ENCODE measurements around the gene CEP72.
"Not testable (repeated sequence)": the region's sequence is repeated elsewhere in the genome, so short reads cannot be mapped to it uniquely, and the experiment has no call there.

Gene CEP72

DNA sequence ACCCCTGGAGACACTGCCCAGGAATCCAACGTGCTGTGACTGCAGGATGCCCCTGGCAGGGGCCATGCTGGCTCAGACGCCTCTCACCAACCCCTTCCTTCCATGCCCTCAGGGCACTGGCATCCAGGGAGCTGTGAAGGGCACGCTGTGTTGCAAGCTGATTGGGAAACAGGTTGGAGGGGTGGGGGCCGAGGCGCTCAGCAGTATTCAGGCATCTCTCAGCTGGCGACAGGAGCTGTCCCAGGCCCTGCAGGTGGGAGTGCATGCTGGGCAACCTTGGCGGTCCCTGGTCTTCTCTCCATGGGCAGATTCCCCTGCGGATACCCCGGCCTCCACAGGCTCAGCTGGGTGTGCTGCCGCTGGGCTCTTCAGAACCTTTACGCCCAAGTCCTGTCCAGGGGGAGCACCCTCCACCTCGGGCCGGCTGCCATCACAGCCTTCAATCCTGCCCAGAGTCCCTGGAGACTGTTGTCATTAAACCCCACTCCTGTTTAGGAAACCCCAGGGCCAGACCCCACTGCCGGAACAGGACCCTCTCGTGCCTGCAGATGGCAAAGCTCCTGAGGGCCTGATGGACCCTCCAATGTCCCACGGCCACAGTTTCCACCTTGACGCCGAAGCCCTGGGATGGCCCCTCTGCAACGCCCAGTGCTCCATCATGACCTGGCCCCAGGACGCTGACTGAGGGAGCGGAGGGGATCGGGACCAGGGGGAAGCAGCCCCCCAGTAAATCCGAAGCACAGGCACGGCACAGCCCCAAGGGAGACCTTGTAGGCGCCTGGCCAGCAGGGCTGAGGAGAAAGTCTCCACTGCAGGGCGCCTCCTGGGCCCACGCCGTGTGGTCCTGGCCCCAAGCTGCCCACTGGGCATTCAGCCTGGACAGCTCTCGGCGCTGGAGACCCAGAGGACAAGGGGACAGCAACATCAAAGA lies 71.7 kb downstream of the CEP72 start:
- Histone ChIP-seq H3K4me2 (ENCODE audit: low read length) (no peak overlapping the region), H3K27me3 (ENCODE audit: control insufficient read depth, low read length) (no peaks in the 10 kb centered on the region), H3K27ac (ENCODE audit: low read depth, low read length) (no peak overlapping the region), H3K4me3 (ENCODE audit: low read length) (no peak overlapping the region), H3K9me2 (replicated peaks; ENCODE audit: control insufficient read depth, low read length) (no peaks in the 10 kb centered on the region), H3F3A (ENCODE audit: control insufficient read depth, insufficient read depth) (no peaks in the 10 kb centered on the region), H3K9me3 (ENCODE audit: control insufficient read depth, insufficient read depth, low read length) (no peaks in the 10 kb centered on the region), H3K4me1 (ENCODE audit: control insufficient read depth, low read length) (no peaks in the 10 kb centered on the region), H3K36me3 (ENCODE audit: control insufficient read depth, low read length) (no peaks in the 10 kb centered on the region), H4K20me1 (ENCODE audit: control insufficient read depth, insufficient read depth, low read depth, low read length) (no peaks in the 10 kb centered on the region), H3K79me2 (ENCODE audit: control insufficient read depth, low read length) (no peaks in the 10 kb centered on the region)
- no peak for TF ChIP-seq EZH2phosphoT487 (IDR thresholded peaks at IDR 0.05; ENCODE audit: borderline replicate concordance, low read length)
- TF ChIP-seq, protein P1, sequence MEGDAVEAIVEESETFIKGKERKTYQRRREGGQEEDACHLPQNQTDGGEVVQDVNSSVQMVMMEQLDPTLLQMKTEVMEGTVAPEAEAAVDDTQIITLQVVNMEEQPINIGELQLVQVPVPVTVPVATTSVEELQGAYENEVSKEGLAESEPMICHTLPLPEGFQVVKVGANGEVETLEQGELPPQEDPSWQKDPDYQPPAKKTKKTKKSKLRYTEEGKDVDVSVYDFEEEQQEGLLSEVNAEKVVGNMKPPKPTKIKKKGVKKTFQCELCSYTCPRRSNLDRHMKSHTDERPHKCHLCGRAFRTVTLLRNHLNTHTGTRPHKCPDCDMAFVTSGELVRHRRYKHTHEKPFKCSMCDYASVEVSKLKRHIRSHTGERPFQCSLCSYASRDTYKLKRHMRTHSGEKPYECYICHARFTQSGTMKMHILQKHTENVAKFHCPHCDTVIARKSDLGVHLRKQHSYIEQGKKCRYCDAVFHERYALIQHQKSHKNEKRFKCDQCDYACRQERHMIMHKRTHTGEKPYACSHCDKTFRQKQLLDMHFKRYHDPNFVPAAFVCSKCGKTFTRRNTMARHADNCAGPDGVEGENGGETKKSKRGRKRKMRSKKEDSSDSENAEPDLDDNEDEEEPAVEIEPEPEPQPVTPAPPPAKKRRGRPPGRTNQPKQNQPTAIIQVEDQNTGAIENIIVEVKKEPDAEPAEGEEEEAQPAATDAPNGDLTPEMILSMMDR (IDR thresholded peaks at IDR 0.05; ENCODE audit: low read depth, low read length, poor library complexity, severe bottlenecking), result no peak

DNA sequence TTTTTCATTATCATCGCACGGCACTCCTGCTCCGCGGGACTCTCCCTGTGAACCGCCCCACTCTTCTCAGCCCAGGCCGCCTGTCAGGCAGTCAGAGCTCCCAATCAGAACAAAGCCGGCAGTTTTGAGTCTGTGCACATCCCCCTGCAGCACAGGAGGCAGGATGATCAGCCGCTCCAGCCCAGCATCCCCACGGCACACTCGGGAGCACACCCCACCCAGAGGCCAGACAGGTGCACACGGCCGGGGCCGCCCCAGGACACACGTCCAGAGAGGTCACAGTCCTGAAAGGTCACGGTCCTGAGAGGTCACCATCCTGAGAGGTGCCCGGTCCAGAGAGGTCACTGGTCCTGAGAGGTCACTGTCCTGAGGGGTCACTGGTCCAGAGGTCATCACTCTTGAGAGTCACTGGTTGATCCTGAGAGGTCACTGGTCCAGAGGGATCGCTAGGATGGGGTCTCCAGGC lies 72.6 kb downstream of the CEP72 start:
- Histone ChIP-seq H3F3A (ENCODE audit: control insufficient read depth, insufficient read depth) (no peaks in the 10 kb centered on the region), H3K27me3 (ENCODE audit: control insufficient read depth, low read length) (no peaks in the 10 kb centered on the region), H3K27ac (ENCODE audit: low read depth, low read length) (no peak overlapping the region), H3K36me3 (ENCODE audit: control insufficient read depth, low read length) (no peaks in the 10 kb centered on the region), H3K9me2 (replicated peaks; ENCODE audit: control insufficient read depth, low read length) (no peaks in the 10 kb centered on the region), H4K20me1 (ENCODE audit: control insufficient read depth, insufficient read depth, low read depth, low read length) (no peaks in the 10 kb centered on the region), H3K9me3 (ENCODE audit: control insufficient read depth, insufficient read depth, low read length) (no peaks in the 10 kb centered on the region), H3K4me1 (ENCODE audit: control insufficient read depth, low read length) (no peaks in the 10 kb centered on the region), H3K4me2 (ENCODE audit: low read length) (no peak overlapping the region), H3K79me2 (ENCODE audit: control insufficient read depth, low read length) (no peaks in the 10 kb centered on the region), H3K4me3 (ENCODE audit: low read length) (no peak overlapping the region)
- TF ChIP-seq EZH2phosphoT487 (IDR thresholded peaks at IDR 0.05; ENCODE audit: borderline replicate concordance, low read length), result no peak
- TF ChIP-seq, protein P1 (IDR thresholded peaks at IDR 0.05; ENCODE audit: low read depth, low read length, poor library complexity, severe bottlenecking), result no peak

DNA sequence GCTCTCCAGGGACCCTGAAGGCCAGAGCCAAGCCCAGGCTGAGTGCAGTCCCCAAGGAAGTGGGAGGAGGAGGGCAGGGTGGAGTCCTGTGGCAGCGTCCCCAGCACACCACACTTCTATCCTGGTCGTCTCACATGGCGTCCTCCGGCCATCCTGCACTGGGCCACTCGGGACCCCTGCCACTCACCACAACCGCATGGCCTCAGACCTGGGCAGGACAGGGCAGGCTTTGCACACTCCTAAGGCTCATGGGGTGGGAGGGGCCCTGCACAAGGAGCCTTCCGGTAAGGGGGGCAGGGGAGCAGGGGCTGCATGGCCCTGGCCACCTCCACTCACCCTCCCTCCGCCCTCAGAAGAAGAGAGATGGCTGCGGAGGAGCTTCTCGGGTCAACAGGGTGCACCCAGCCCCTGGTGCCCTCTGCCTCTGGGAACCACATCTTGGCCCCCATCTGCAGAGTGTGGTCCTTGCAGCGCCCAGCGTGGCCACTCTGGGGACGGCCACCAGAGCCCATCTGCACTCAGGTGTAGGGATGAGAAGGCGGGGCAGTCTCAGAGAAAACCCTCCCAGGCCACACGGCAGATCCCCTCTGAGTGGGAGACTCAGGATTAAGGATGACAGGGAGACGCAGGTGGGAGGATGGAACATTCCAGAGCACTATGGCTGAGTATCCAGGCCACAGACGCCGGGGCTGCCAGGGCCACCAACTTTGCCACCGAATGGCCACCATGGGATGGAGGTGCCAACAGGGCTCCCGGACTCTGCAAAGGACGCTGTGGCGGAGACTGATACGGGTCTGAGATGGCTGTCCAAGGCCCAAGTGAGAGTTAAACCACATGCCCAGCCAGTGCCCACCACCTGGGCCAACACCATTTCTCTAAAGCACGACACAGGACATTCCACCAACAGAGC lies 73.4 kb downstream of the CEP72 start:
- TF ChIP-seq, protein P1 (IDR thresholded peaks at IDR 0.05; ENCODE audit: low read depth, low read length, poor library complexity, severe bottlenecking), result no peak
- TF ChIP-seq EZH2phosphoT487 (IDR thresholded peaks at IDR 0.05; ENCODE audit: borderline replicate concordance, low read length), result no peak

DNA sequence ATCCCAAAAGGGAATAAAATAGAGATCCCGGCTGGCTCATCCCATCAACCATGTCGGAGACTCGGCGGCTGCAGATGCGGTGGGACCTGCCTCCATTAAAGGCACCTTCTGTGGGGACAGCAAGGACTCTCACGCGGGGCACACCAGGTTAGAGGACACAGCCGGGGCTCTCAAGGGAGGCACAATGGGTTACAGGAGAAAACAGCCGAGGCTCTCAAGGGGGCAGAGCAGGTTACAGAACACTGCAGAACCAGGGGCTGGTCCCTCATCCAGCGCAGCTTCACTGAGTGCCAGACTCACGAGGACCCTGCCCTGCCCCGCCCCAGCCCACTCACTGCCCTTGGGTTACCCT lies 74.0 kb downstream of the CEP72 start:
- not testable (repeated sequence) for H3K27ac ChIP-seq (ENCODE audit: low read depth, low read length); H3K4me2 ChIP-seq (ENCODE audit: low read length); H3K4me1 ChIP-seq (ENCODE audit: control insufficient read depth, low read length); H3K36me3 ChIP-seq (ENCODE audit: control insufficient read depth, low read length); H3K9me2 ChIP-seq (replicated peaks; ENCODE audit: control insufficient read depth, low read length); H3F3A ChIP-seq (ENCODE audit: control insufficient read depth, insufficient read depth); H4K20me1 ChIP-seq (ENCODE audit: control insufficient read depth, insufficient read depth, low read depth, low read length); H3K4me3 ChIP-seq (ENCODE audit: low read length); H3K79me2 ChIP-seq (ENCODE audit: control insufficient read depth, low read length); H3K9me3 ChIP-seq (ENCODE audit: control insufficient read depth, insufficient read depth, low read length); H3K27me3 ChIP-seq (ENCODE audit: control insufficient read depth, low read length)

More for the DNA sequence above, 73.4 kb downstream of the CEP72 start:
- Histone ChIP-seq H3K36me3 (ENCODE audit: control insufficient read depth, low read length) (no peaks in the 10 kb centered on the region), H3K4me1 (ENCODE audit: control insufficient read depth, low read length) (no peaks in the 10 kb centered on the region), H3K27ac (ENCODE audit: low read depth, low read length) (no peak overlapping the region), H4K20me1 (ENCODE audit: control insufficient read depth, insufficient read depth, low read depth, low read length) (no peaks in the 10 kb centered on the region), H3K4me3 (ENCODE audit: low read length) (no peak overlapping the region), H3F3A (ENCODE audit: control insufficient read depth, insufficient read depth) (no peaks in the 10 kb centered on the region), H3K9me3 (ENCODE audit: control insufficient read depth, insufficient read depth, low read length) (no peaks in the 10 kb centered on the region), H3K4me2 (ENCODE audit: low read length) (no peak overlapping the region), H3K79me2 (ENCODE audit: control insufficient read depth, low read length) (no peaks in the 10 kb centered on the region), H3K27me3 (ENCODE audit: control insufficient read depth, low read length) (no peaks in the 10 kb centered on the region), H3K9me2 (replicated peaks; ENCODE audit: control insufficient read depth, low read length) (no peaks in the 10 kb centered on the region)

DNA sequence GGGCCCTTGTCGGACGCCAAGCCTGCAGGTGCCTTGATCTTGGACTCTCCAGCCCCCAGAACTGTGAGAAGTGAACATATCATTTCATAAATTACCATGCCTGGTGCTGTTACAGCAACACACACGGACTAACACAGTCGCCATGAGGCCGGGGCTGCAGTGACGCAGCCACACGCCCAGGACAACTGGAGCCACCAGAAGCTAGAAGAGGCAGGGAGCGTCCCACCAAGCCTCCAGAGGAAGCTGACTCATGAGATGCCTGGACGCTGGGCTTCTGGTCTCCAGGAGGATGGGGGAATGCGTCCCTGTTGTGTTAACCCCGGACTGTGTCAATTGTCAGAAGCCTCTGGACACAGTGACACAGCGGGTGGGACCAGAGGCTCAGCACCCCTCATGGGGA lies 74.8 kb downstream of the CEP72 start:
- not testable (repeated sequence) for H3K4me1 ChIP-seq (ENCODE audit: control insufficient read depth, low read length); H4K20me1 ChIP-seq (ENCODE audit: control insufficient read depth, insufficient read depth, low read depth, low read length); H3K36me3 ChIP-seq (ENCODE audit: control insufficient read depth, low read length); H3K4me3 ChIP-seq (ENCODE audit: low read length); H3K9me2 ChIP-seq (replicated peaks; ENCODE audit: control insufficient read depth, low read length); H3K4me2 ChIP-seq (ENCODE audit: low read length); H3F3A ChIP-seq (ENCODE audit: control insufficient read depth, insufficient read depth); H3K79me2 ChIP-seq (ENCODE audit: control insufficient read depth, low read length); H3K27ac ChIP-seq (ENCODE audit: low read depth, low read length); H3K27me3 ChIP-seq (ENCODE audit: control insufficient read depth, low read length); H3K9me3 ChIP-seq (ENCODE audit: control insufficient read depth, insufficient read depth, low read length)
